SK-N-MC (cell line): ENCODE results near the gene MIGA1.
"Not testable (repeated sequence)": the region's sequence is repeated elsewhere in the genome, so short reads cannot be mapped to it uniquely, and the experiment has no call there.

Experiments used
- DNase-seq: peaks from one replicate; pipeline ENCODE4 v3.0.0-alpha.2; 2011; ENCODE audit warnings: low read depth, low spot score
- H3K27ac ChIP-seq: fragments of 200-600 bp; sonication (generic); 2 replicates; pipeline ENCODE4 v1.5.1; 2016; ENCODE audit warnings: mixed run types
- H3K36me3 ChIP-seq: fragments of 200-600 bp; sonication (generic); 2 replicates; pipeline ENCODE4 v1.6.1; 2017; ENCODE audit warnings: antibody characterized with exemption, low read length, mixed read lengths; ENCODE audit not compliant: insufficient read depth
- H3K4me3 ChIP-seq: fragments of 200-600 bp; sonication (generic); 2 replicates; pipeline ENCODE4 v1.5.1; 2016
- H3K9ac ChIP-seq: fragments of 200-600 bp; sonication (generic); 2 replicates; pipeline ENCODE4 v1.8.0; 2017; ENCODE audit warnings: mixed run types, mixed read lengths; ENCODE audit not compliant: insufficient read length
- H3K9me3 ChIP-seq: fragments of 200-600 bp; sonication (generic); 2 replicates; pipeline ENCODE4 v1.6.1; 2017; ENCODE audit warnings: low read depth, mild to moderate bottlenecking, antibody characterized with exemption, low read length, moderate library complexity, mixed read lengths
- EZH2 ChIP-seq: fragments of 200-600 bp; sonication (generic); IDR thresholded peaks from one replicate; pipeline ENCODE4 v1.6.1; 2017; ENCODE audit warnings: antibody characterized with exemption
- FOXP2 ChIP-seq: optimal IDR thresholded peaks from 2 replicates; pipeline ENCODE3; 2011; ENCODE audit warnings: mild to moderate bottlenecking, moderate library complexity; ENCODE audit not compliant: insufficient read depth; ENCODE audit errors: extremely low read length, control extremely low read depth
- POLR2AphosphoS5 ChIP-seq: IDR thresholded peaks from 2 replicates; pipeline ENCODE4 v1.6.1; 2012; ENCODE audit warnings: mild to moderate bottlenecking, low read depth, low read length, borderline replicate concordance

MIGA1 gene

DNA sequence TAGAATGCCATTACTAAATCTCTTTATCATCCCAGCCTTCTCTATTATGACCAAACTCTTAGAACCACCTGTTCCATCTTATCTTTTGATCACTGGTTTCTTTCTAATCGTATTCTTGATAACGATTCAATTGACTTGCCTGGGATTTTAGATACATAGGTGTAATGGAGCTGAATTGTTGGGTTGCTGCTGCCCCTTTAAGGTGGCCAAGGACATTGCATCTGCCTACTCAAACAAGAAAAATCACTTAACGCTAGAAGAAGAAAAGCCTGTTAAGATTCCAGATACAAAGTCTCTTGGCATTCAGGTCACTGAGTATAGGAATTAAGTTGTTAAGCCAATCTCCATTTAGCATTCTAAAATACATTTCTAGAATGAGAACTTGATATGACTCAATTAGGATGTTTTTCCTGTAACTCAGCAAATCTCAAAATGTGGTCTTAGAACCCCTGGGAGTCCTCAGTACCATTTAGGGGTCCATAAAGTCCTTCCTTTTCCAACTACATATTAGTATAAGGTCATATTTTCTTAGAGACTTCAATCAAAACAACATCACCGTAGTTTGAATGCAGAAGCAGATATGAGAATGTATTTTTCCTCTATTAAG is 121.3 kb downstream of the MIGA1 start:
- no peak for TF ChIP-seq EZH2
- no peak for TF ChIP-seq FOXP2
- TF ChIP-seq POLR2AphosphoS5 = no peak
- Histone ChIP-seq H3K36me3 (no peaks in the 10 kb centered on the region), H3K9me3 (no peaks in the 10 kb centered on the region), H3K27ac (no peak overlapping the region), H3K4me3 (no peak overlapping the region), H3K9ac (no peak overlapping the region)
- DNase-seq = peak; percentile 40

DNA sequence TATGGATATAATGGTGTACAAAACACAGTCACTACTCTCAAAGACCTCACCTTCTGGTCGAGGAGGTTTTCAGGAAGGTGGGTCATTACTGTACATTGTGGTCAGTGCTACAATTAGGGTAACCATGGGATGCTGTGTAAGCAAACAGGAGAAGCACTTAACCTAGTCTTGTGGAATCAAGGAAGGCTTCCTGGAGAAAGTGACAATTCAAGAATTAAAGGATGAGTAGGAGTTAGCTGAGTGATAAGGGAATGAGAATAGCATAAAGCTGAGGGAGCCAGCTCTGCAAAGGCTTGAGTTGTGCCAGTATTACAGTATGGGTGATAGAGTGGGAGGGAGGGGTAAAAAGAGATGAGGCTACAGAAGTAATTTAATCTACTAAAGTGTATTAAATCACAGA is 126.2 kb downstream of the MIGA1 start:
- no peak overlapping the region for H3K9ac ChIP-seq
- no peak for TF ChIP-seq EZH2
- TF ChIP-seq POLR2AphosphoS5 = no peak
- no peak for TF ChIP-seq FOXP2
- H3K27ac ChIP-seq = no peak overlapping the region
- no peaks in the 10 kb centered on the region for H3K9me3 ChIP-seq
- no peak for DNase-seq
- no peaks in the 10 kb centered on the region for H3K36me3 ChIP-seq
- no peak overlapping the region for H3K4me3 ChIP-seq

GRCh38 chr1:77906019-77906545 is 126.6 kb downstream of the MIGA1 start:
- Histone ChIP-seq H3K36me3 (no peaks in the 10 kb centered on the region), H3K9ac (no peak overlapping the region), H3K27ac (no peak overlapping the region), H3K4me3 (no peak overlapping the region), H3K9me3 (no peaks in the 10 kb centered on the region)
- DNase-seq = no peak
- TF ChIP-seq FOXP2 (no peak), EZH2 (no peak), POLR2AphosphoS5 (no peak)

DNA sequence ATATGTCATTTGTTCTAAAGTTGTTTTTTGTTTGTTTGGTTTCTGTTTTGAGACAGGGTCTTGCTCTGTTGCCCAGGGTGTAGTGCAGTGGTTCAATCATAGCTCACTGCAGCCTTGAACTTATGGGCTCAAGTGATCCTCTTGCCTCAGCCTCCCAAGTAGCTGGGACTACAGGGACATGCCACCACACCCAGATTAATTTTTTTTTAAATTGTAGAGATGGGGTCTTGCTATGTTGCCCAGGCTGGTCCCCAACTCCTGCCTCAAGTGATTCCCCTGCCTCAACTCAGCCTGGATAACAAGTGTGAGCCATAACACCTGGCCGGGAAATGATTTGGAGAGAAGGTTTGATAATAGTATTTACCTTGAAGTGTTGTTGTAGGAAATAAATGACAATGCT is 127.2 kb downstream of the MIGA1 start:
- no peak for DNase-seq
- no peak overlapping the region for H3K27ac ChIP-seq
- no peak overlapping the region for H3K9ac ChIP-seq
- TF ChIP-seq POLR2AphosphoS5 (no peak), EZH2 (no peak), FOXP2 (no peak)
- H3K36me3 ChIP-seq = no peaks in the 10 kb centered on the region
- H3K4me3 ChIP-seq = no peak overlapping the region
- no peaks in the 10 kb centered on the region for H3K9me3 ChIP-seq

DNA sequence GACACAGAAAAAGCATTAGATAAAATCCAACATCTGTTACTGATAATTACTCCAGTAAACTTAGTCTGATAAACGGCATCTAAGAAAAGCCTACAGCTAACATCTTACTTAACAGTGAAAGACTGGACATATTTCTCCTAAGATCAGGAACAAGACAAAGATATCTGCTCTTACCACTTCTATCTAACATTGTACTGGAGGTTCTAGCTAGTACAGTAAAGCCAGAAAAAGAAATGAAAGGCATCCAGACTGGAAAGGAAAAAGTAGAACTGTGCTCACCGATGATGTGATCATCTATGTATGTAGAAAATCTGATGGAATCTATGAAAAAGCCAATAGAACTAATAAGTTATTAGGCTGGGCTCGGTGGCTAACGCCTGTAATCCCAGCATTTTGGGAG is 130.7 kb downstream of the MIGA1 start:
- DNase-seq = no peak
- no peaks in the 10 kb centered on the region for H3K36me3 ChIP-seq
- H3K27ac ChIP-seq = no peak overlapping the region

GRCh38 chr1:77918918-77919317 is 139.5 kb downstream of the MIGA1 start:
- not testable (repeated sequence) for DNase-seq, H3K9ac ChIP-seq, H3K36me3 ChIP-seq

More for the DNA sequence above, 130.7 kb downstream of the MIGA1 start:
- Histone ChIP-seq H3K9me3 (no peaks in the 10 kb centered on the region), H3K9ac (no peak overlapping the region), H3K4me3 (no peak overlapping the region)
- TF ChIP-seq EZH2 (no peak), POLR2AphosphoS5 (no peak)

GRCh38 chr1:77925518-77925917 is 146.1 kb downstream of the MIGA1 start:
- TF ChIP-seq FOXP2 (no peak), POLR2AphosphoS5 (no peak), EZH2 (no peak)
- no peak for DNase-seq
- no peaks in the 10 kb centered on the region for H3K9me3 ChIP-seq
- H3K27ac ChIP-seq = peak overlapping the region; percentile 68
- H3K36me3 ChIP-seq = no peaks in the 10 kb centered on the region
- peak overlapping the region; percentile 47 for H3K9ac ChIP-seq
- H3K4me3 ChIP-seq = no peak overlapping the region

More at GRCh38 chr1:77918918-77919317, 139.5 kb downstream of the MIGA1 start:
- H3K4me3 ChIP-seq, H3K27ac ChIP-seq, H3K9me3 ChIP-seq: not testable (repeated sequence)

- Histone ChIP-seq H3K9me3 (no peaks in the 10 kb centered on the region), H3K27ac (no peak overlapping the region), H3K4me3 (no peak overlapping the region), H3K36me3 (no peaks in the 10 kb centered on the region), H3K9ac (no peak overlapping the region)
- no peak for TF ChIP-seq FOXP2
- TF ChIP-seq EZH2 = no peak
- no peak for TF ChIP-seq POLR2AphosphoS5
- no peak for DNase-seq
These were observed 146.5 kb downstream of the MIGA1 start for GRCh38 chr1:77925956-77926355.

DNA sequence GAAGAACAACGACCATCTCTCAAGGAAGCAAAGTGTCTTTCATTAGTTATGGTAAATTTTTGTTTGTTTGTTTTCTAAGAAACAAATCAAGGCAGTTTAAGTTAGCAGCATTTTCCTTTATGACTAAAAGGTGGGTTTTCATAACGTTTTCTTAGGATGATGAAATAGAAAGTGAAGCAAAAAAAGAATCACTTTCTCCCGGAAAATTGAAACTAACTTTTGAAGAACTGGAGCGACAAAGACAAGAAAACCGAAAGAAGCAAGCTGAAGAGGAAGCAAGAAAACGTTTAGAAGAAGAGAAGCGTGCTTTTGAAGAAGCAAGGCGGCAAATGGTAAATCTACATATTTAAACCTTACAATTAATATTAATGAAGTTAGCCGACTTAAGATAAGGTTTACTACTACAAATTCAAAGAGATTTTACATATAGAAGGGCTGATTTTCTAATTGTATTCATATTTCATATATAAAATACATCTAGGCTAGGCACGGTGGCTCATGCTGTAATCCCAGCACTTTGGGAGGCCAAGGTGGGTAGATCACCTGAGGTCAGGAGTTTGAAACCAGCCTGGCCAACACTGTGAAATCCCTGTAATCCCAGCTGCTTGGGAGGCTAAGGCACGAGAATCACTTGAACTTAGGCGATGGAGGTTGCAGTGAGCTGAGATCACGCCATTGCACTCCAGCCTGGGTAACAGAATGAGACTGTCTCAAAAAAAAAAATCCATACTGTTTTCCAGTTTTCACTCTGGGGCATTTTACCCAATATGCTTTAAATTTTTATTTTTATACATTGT is 147.3 kb downstream of the MIGA1 start:
- Histone ChIP-seq H3K36me3 (no peaks in the 10 kb centered on the region), H3K9ac (no peak overlapping the region), H3K27ac (no peak overlapping the region), H3K4me3 (no peak overlapping the region), H3K9me3 (no peaks in the 10 kb centered on the region)
- no peak for DNase-seq
- TF ChIP-seq POLR2AphosphoS5 = no peak
- TF ChIP-seq EZH2 = no peak
- TF ChIP-seq FOXP2 = no peak

DNA sequence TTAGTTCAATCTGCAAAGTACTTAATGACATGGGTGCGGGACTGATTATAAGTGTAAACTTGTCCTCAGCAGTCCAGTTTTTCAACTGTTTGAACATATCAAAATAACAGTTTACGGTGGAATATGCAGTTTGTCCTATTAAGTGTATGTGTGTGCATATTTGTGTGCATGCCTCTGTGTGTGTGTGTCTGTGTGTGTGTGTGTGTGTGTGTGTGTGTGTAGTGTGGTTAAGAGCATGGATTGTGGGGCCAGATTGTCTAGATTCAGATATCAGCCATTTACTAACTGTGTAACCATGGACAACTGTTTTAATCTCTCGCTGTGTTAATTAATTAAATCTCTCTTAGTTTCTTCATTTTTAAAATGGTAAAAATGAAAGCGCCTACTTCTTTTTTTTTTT is 148.0 kb downstream of the MIGA1 start:
- no peak for TF ChIP-seq POLR2AphosphoS5
- TF ChIP-seq FOXP2 = no peak
- no peak for TF ChIP-seq EZH2
- Histone ChIP-seq H3K4me3 (no peak overlapping the region), H3K27ac (no peak overlapping the region), H3K9me3 (no peaks in the 10 kb centered on the region), H3K36me3 (no peaks in the 10 kb centered on the region), H3K9ac (no peak overlapping the region)
- no peak for DNase-seq
